GM19238 (cell line): Measurements from ENCODE around the gene ERAL1.
"Not testable (repeated sequence)": the region's sequence is repeated elsewhere in the genome, so short reads cannot be mapped to it uniquely, and the experiment has no call there.

Source experiments
- DNase-seq: peaks from one replicate; pipeline ENCODE4 v3.0.0; 2011; ENCODE audit warnings: low spot score; ENCODE audit not compliant: insufficient read length

Gene ERAL1

DNA sequence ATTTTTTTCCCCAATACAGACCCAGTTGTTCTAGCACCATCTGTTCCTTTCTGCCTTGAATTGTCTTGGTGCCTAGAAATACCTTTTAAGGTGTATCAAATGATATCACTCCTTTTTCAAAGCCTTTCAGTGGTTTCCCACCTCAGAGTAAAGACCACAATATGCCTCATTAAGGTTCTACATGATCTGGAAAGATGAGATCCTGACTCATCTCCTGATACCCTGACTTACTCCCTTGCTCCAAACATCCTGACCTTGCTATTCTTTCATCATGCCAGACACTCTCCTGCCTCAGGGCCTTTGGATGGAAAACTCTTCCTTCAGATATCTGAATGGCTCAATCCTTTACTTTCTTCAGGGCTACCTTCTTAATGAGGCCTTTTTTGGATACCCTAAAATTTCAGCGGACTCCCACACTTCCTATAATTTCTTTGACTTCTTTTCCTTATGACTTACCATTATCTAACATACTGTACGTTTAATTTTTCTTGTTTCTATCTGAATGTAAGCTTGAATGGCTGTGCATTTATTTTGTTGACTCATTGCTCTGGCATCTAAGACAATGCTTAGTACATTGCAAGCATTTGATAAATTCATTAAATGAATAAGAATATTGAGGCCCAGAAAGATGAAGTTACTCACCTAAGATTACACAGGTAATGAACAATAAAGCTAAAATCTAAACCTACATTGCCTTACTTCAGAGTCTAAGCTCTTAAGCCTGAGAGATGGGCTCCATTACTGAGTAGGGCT, 23.5 kb downstream of the ERAL1 start:
- no peak for DNase-seq

DNA sequence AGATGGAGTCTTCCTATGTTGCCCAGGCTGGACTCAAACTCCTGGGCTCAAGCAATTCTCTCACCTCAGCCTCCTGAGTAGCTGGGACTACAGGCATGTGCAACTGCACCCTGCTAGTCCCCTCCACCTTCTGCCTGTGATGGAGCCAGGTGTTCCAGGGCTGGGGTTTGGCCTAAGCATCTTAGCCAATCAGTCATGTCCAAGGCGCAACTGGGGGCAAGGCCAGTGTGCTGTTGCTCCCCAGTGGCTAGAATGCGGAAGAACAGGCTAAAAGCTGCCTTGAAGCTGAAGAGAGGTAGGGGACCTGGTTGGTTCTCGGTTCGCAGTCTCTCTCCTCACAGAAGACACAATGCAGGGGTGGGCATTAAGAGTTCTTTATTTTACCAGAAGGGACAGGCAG, 24.2 kb downstream of the ERAL1 start:
- DNase-seq = peak; percentile 58

DNA sequence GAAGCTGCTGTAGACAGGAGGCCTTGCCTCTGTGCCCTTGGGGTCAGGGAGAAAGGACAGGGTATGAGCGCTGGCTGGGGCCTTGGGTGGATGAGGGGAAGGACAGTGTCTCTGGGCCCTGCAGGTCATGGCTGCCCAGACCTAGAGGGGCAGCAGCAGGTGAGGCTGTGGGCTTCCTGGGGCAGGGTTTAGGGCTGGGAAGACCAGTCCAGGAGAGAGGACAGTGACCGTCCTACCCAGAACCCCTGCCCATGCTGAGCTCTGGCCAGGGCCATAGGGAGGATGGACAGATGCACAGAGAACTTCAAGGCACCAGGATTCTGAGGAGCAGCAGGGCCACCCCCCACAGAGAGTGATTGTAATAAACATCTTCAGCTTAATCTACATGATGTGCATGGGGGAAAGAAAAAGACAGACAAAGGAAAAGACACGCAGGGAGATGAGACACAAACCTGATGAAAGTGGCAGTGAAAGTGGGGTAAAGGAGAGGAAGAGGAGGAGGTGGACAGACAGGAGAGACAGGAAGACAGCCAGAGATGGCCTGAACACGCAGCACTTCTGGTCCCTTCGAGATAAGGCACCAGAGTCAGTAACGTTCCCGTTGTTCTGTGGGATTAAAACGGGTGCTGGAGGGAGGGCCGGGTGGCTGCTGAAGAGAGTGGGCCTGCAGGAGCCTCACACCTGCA, 25.2 kb downstream of the ERAL1 start:
- no peak for DNase-seq

DNA sequence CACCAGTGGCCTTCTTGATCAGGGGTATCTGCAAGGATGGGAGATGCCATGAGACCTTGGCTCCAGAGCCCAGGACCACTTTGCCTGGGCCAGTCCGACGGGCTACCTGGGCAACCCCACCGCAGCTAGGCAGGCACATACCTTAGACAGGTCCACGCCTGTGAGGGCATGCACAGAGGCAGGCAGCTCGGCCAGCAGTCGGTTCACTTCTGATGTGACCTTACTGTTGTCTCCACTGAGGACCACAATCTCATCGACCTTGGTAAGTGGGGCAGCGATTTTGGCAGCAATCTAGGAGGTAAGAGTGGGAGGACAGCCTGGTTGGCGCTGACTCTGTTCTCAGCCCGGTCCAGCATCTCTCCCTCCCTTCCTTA, 25.7 kb downstream of the ERAL1 start:
- DNase-seq = no peak

DNA sequence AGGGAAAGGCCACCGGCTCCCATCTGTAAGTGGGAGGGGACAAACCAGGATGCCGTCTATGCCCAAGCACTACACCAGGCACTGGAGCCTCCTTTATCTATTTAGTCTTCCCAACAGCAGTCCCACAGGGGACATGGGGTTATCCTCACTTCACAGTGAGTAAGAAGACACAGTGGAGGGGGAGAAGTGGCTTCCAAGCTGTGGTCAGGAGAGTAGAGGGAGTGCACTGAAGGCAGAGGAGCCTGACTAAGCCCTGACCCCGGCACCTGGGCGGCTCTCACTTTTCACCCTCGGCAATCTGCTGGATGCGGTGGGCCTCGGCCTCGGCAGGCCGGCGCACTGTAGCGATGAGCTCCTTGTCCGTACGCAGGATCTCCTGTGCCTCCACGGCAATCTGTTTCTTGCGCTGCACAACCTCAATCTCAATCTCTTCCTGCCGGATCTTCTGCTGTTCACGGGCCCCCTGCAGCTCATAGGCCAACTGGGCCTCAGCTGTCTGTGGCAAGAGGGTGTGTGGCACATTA, 26.8 kb downstream of the ERAL1 start:
- DNase-seq = no peak

DNA sequence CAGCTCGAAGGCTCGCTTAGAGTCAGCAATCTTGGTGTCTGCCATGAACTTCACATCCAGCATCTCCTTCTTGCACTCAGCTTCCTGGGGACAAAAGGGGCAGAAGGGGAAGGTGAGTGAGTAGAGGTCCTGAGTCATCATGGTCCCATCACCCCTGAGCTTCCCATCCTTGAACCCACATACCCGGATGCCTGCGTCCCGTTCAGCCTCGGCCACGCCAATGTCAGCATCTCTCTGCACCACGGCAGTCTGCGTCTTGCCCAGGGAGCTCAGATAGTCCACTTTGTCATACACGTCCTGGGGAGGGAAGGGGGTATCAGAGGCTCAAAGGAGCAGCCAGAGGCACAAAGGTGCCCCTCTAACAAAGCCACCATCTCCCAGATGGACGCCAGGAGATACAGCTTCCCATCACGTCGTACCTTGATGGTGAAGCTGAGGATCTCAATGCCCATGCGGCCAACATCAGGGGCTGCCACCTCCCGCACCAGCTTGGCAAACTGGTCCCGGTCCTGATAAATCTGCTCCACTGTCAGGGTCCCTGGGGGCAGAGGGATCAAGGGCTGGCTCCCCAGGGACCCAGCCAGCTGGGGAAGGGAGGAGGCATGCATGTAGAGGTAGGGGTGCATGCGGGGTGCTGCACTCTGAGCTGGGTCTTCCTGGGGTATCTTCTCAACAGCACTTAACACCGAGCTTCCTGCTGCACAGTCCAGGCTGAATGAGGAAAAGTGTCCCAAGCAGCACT, 27.5 kb downstream of the ERAL1 start:
- DNase-seq = no peak

DNA sequence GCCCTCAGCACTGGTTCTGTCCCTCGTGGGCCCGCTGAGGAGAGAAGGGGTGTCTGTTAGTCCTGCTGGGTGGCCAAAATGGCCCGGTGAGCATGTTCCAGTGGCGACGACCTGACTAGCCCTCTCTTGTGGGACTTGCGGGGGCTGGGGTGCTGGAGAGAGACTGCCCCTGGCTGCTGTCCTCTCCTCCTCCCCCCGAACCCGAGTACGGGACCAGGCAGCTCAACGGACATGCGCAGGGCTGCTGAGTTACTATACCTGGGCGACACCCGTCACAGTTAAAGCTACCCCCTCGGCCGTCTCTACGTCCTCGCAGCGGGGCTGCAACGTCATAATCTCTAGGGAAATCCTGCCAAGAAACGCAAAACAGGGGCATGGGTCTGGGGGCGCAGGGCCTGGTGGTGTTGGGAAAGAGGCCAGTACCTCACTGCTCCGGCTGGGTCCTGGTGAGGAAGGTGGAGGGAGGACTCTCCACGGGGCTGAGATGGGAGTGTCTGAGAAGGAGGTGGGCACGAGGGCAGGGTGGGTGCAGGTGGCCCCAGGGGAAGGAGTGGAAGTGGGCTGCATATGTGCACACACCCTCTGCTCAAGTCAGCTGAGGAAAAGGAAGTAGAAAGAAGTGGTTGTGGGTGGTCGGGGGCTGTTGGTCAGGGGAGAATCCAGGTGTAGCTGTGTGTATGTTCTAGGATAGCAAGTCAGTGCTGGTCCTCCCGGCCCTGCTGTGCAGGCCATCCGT, 29.3 kb downstream of the ERAL1 start:
- no peak for DNase-seq

DNA sequence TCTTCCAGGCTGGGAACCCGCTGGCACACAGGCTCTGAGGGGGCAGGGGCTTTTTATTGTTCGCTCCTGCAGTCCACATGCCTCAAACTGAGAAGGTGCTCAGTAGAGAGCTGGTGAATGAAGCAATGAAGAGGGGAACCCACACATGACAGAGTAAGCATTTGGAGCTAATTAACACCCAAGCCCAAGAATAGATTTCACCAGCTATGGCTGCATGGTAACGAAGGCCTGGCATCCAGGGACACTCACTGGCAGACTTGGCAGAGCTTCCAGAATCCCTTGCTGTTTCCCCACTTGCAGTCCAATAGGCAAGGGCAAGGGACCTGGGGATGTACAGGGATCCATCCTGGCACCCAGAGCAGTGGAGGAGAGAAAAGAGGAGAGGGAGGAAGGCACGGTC, 30.5 kb downstream of the ERAL1 start:
- DNase-seq = no peak

DNA sequence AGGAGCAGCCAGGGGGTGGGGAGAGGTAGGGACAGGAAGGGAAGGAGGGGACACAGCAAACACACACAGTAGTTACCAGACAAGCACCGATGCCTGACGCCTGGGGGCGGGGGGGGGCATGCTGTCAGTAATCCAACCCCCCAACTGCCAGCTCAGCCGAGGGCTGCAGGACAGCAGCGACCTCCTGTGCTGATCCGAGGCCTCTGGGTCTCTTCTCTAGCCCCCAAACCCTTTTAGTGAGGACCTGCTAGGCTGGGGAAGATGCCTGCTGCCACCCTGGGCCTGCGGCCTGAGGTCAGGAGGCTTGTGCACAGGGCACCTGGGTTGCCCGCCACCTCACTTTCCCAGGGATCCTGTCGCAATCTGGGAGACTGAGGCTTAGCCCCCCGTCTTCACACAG, 31.1 kb downstream of the ERAL1 start:
- DNase-seq = no peak

DNA sequence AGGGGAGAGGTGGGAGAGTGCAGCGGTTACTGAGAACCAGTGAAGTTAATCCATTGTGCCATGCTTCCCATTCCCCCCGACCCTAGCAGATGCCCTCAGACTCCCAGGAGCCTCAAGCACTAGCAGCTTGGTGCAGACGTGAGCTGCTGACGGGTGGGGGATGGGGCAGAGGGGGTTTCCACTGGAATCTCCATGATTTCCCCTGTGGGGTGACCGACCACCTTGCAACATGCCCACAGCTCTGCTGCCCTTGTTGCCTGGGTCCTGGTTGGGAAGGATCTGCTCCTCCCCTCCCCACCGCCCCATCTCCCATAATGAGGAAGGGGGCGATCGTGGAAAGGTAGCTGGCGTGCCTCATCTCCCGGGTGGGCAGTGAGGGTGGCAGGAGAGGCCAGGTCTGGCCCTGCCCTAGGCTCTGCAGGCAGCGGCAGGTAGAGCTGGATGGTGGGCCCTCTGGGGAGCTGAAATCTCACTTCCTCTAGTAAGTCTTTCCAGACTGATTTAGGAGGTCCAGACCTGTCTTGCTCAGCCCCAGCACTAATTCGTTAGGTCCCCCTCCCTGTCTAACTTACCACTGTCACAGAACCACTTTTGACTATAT, 33.2 kb downstream of the ERAL1 start:
- no peak for DNase-seq

DNA sequence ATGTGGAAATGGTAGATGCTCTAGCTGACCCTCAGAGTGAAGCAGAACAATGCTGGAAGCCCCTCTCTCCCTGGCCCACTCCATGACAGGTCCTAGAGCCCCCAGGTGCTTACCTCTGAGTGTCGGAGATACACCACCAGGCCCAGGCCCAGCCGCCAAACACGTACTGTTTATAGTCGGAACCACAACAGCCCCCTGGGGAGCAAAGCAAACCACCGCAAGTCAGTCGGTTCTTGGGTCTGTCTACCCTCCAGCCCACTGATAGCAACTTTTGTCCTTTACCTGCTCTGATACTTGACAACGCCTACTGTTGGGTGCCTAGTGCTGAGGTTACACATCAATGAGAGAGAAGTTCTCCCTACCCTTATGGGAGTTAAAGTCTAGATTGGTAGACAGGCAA, 34.0 kb downstream of the ERAL1 start:
- no peak for DNase-seq

DNA sequence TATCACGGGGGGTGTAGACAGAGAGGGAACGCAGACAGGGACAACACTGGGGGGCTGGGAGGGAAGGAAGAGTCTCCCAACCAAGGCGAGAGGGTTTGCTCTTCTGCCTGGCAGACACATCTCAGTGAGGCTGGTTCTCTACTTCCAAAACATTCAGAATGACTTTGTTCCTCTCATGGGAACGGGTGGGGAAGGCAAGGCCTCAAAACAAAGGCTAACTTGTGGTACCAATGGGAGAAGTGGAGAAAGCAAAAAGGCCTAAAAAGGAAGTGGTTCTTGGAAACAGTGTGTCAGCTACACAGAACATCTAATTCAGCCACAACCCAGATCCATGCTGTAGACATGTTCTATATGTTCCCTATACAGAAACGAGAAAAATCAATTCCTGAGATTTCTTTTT, 35.2 kb downstream of the ERAL1 start:
- DNase-seq = no peak

DNA sequence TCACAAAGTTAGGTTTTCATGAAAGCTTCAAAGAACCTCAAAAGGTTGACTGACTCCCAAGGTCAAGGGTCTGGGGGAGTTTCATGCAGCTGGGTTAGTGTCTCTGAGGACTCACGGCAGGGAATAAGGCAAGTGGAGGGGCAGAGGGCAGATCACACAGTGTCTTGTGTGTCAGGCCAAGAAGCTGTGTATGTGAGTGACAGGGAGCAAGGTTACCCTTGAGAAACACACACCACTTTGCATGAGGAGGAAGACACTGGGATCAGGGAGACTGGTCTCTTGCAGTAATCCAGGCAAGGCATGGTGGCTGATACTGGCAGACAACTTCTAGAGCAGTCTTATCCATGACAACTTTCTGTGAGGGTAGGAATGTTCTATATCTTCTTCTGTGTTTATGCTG, 36.4 kb downstream of the ERAL1 start:
- DNase-seq = no peak

DNA sequence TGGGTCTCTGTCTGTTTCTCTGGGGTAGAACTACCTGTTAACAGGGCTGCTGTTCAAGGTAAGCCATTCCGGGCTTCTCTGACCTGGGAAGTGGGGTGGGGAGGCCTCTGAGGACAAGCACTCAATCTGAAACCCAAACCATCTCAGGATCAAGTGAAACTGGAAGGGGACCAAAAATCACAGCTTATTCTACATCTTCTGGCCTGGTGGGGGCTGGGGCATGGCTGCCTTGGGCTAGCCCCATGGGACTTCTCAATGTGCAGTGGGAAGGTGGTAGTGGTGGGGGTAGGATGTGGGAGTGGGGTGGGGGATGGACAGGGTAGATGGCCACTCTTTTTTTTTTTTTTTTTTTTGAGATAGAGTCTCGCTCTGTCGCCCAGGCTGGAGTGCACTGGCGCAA, 37.2 kb downstream of the ERAL1 start:
- DNase-seq = peak; percentile 55

DNA sequence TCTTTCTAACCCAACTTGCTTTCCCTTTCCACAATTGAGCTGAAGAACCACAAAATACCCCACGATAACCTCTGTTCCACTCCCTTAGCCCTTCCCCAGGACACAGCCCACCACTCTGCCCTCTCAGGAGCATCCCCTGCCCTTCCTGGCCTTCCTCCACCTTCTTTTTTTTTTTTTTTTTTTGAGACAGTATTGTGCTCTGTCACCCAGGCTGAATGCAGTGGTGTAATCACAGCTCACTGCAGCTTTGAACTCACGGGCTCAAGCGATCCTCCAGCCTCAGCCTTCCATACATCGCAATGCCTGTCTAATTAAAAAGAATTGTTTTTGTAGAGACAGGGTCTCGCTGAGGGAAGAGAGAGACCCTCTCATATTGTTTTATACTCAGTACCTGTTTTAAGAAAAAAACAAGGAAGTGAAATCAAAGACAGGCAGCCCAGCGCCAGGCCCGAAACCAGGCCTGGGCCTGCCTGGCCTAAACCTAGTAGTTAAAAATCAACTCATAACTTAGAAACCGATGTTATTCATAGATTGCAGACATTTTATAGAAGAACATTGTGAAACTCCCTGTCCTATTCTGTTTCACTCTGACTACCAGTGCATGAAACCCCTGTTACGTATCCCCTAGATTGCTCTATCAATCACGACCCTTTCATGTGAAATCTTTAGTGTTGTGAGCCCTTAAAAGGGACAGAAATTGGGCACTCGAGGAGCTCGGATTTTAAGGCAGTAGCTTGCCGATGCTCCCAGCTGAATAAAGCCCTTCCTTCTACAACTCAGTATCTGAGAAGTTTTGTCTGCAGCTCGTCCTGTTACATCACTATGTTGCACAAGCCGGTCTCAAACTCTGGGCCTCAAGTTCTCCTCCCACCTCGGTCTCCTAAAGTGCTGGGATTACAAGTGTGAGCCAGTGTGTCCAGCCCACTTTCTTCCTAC, 38.7 kb downstream of the ERAL1 start:
- not testable (repeated sequence) for DNase-seq

DNA sequence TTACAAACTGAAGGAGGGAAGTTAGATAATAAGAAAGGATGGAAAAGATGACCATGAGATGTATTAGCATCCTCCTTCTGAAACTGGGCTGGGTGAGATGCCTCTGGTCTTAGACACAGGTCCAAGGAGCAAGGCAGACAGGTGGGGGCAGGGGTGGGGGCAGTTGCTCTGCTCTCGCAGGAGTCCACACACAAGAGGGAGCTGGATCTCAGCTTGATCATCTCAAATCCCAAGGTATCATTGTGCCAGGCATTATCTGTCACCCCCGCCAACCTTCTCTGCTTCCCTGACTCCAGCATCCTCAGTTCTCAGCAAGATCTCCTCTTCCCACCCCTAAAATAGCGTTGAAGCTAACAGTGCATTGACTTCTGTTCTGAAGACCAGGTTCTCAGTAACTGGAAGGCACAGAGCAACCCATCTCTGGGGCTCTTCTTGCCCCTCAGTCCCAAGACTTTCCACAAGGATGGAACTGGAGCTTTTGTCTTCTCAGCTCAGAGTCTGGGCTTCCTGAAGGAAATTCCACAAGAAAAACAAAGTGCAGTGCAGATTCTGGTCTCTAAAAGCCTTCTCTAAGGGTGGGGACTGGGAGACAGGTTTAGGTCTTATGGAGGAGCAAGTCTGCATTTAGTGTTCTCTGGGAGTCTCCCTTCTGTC, 41.1 kb downstream of the ERAL1 start:
- no peak for DNase-seq

DNA sequence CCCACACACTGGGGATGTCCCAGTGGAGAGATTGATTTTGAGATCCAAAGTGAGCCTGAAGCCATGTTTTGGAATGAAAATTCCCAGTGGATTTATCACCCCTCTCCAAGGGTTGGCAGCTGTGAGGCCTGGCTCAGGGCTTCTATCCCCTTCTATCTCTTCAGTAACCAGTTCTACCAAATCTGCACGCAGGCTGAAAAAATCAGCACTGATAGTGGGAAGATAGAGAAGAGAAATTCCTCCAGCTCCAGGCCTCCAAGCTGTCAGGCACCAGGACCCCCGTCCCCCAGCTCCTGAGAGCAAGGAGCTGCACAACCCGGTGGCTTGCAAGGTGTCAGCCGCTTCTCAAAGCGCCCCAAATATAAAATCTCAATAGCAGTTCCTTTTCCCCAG, 41.7 kb downstream of the ERAL1 start:
- DNase-seq = no peak

DNA sequence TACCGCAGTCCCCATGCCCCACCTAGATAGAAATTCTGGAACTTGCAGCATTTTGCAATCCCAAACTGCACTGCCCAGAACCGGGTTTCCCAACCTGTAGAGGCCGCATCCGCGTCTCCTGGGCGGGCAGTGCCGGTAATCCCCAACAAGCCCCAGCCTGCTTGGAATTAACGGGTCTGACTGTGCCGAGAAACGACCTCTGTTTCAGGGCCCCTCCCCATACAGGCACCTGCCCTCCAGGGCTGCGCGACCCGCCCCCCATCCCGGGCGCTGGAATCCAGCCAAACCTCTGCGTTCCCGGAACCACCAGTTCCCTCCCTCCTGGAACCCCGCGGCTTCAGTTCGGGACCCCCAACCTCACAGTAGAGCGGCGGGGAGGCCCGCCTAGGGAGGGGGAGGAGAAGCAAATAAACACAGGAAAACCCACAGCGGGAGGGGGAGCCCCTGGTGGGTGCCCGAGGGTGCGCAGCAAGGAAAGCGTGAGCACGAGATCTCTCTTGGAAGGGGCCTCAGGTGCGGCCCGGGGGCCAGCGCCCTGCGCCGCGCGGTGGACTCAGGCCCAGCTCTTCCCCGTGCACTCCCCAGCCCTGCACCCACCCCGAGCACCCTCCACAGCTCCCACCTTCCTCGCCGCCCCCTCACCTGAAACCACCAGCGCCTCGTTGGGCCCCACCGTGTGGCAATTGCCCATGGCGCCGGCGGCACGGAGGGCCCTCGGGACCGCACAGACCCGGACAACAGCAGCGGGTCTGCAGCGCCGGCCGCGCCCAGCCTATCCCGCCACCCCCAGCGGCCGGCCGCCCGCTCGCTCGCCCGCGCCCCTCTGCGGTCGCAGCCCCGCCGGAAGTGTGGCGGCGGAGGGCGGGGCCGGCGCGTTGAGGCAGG, 42.3 kb downstream of the ERAL1 start, which contains the start of gene FLOT2:
TSS of gene FLOT2 (minus strand) at position 850 of the 885 bp plus-strand sequence. CDS start at position 691, 159 bp downstream.
- no peak for DNase-seq
